UCSD-AML1 (cell line): Measurements from ENCODE around the gene CDADC1.
"Not testable (repeated sequence)": the region's sequence is repeated elsewhere in the genome, so short reads cannot be mapped to it uniquely, and the experiment has no call there.

Experiments
- DNase-seq: peaks from one replicate; lab custom pipeline; 2025; ENCODE audit not compliant: unreplicated experiment; lab: John Stamatoyannopoulos, UW

CDADC1 gene

GRCh38 chr13:49311816-49312215, 64.1 kb downstream of the CDADC1 start:
- no peak for DNase-seq

- no peak for DNase-seq
These were observed 66.7 kb downstream of the CDADC1 start for GRCh38 chr13:49314344-49314882.

- DNase-seq = no peak
These were observed 67.4 kb downstream of the CDADC1 start for GRCh38 chr13:49315036-49315565.

GRCh38 chr13:49315756-49316482, 68.2 kb downstream of the CDADC1 start:
- DNase-seq = no peak

- DNase-seq = no peak
These were observed 71.8 kb downstream of the CDADC1 start for GRCh38 chr13:49319551-49319950.

GRCh38 chr13:49319951-49320350, 72.2 kb downstream of the CDADC1 start:
- DNase-seq = no peak

GRCh38 chr13:49320975-49321374, 73.2 kb downstream of the CDADC1 start:
- no peak for DNase-seq

- no peak for DNase-seq
These were observed 75.0 kb downstream of the CDADC1 start for GRCh38 chr13:49322702-49323101.

GRCh38 chr13:49323344-49323743, 75.6 kb downstream of the CDADC1 start:
- no peak for DNase-seq

- DNase-seq = no peak
These were observed 78.6 kb downstream of the CDADC1 start for GRCh38 chr13:49326222-49326917.

- DNase-seq = not testable (repeated sequence)
These were observed 79.4 kb downstream of the CDADC1 start for GRCh38 chr13:49327145-49327544.

- no peak for DNase-seq
These were observed 82.3 kb downstream of the CDADC1 start for GRCh38 chr13:49329831-49330545.

- DNase-seq = no peak
These were observed 82.8 kb downstream of the CDADC1 start for GRCh38 chr13:49330546-49330864.

GRCh38 chr13:49336655-49337054, 88.9 kb downstream of the CDADC1 start:
- no peak for DNase-seq

GRCh38 chr13:49340161-49340560, 92.4 kb downstream of the CDADC1 start:
- DNase-seq = no peak

GRCh38 chr13:49341517-49341916, 93.8 kb downstream of the CDADC1 start:
- DNase-seq = no peak

GRCh38 chr13:49341941-49342340, 94.2 kb downstream of the CDADC1 start:
- no peak for DNase-seq

- no peak for DNase-seq
These were observed 94.7 kb downstream of the CDADC1 start for GRCh38 chr13:49342454-49342853.
